Omental fat pad (tissue), 4 donors: ENCODE results near the gene SELENOS. TPM values are rescaled to one million over a fixed set of nuclear protein-coding genes. Genes with fewer than 3 reads are reported as not detected.

Source experiments
- ATAC-seq: fragments of 150-250 bp; one replicate; pipeline ENCODE4 v1.9.1; 2016; ENCODE audit warnings: mild to moderate bottlenecking, moderate library complexity; ENCODE audit not compliant: low FRiP score
- DNase-seq: peaks from one replicate; pipeline ENCODE4 v3.0.0-alpha.2; 2019; ENCODE audit warnings: low spot score
- total RNA-seq, 4 donors: library from RNA; depleted of rRNA; stranded (reverse); fragments of >200 nt; gene quantifications; one replicate each; pipeline ENCODE4 v1.1.0, GENCODE V29; 2016
- TF ChIP-seq, protein P1 (sequence below), 3 donors: fragments of 450-650 bp; IDR thresholded peaks; one replicate each; pipeline ENCODE4 v1.5.1; 2016 to 2017; ENCODE audit warnings: antibody characterized with exemption in 3 of 3, mild to moderate bottlenecking in 3 of 3, moderate library complexity in 2 of 3

Gene SELENOS
- total RNA-seq, 4 donors from 2014 or later: 61.0 to 99.4 (median 92.3) TPM

- TF ChIP-seq, protein P1, sequence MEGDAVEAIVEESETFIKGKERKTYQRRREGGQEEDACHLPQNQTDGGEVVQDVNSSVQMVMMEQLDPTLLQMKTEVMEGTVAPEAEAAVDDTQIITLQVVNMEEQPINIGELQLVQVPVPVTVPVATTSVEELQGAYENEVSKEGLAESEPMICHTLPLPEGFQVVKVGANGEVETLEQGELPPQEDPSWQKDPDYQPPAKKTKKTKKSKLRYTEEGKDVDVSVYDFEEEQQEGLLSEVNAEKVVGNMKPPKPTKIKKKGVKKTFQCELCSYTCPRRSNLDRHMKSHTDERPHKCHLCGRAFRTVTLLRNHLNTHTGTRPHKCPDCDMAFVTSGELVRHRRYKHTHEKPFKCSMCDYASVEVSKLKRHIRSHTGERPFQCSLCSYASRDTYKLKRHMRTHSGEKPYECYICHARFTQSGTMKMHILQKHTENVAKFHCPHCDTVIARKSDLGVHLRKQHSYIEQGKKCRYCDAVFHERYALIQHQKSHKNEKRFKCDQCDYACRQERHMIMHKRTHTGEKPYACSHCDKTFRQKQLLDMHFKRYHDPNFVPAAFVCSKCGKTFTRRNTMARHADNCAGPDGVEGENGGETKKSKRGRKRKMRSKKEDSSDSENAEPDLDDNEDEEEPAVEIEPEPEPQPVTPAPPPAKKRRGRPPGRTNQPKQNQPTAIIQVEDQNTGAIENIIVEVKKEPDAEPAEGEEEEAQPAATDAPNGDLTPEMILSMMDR (IDR thresholded peaks at IDR 0.05): no peak
- DNase-seq: no peak
- ATAC-seq: no peak
Measured at GRCh38 chr15:101254157-101255050, 22.9 kb downstream of the SELENOS start.

GRCh38 chr15:101252836-101253235 lies 24.4 kb downstream of the SELENOS start:
- ATAC-seq (no peak), DNase-seq (no peak)
- TF ChIP-seq, protein P1 (IDR thresholded peaks at IDR 0.05): no peak

GRCh38 chr15:101251830-101252820 lies 25.2 kb downstream of the SELENOS start, which contains the start of gene CHSY1:
TSS of gene CHSY1 (minus strand) at chr15:101252048. CDS start at chr15:101251456, 592 bp downstream.
- peak; percentile 80 for DNase-seq
- ATAC-seq: peak; percentile 88
- TF ChIP-seq, protein P1 (IDR thresholded peaks at IDR 0.05): no peak

DNA sequence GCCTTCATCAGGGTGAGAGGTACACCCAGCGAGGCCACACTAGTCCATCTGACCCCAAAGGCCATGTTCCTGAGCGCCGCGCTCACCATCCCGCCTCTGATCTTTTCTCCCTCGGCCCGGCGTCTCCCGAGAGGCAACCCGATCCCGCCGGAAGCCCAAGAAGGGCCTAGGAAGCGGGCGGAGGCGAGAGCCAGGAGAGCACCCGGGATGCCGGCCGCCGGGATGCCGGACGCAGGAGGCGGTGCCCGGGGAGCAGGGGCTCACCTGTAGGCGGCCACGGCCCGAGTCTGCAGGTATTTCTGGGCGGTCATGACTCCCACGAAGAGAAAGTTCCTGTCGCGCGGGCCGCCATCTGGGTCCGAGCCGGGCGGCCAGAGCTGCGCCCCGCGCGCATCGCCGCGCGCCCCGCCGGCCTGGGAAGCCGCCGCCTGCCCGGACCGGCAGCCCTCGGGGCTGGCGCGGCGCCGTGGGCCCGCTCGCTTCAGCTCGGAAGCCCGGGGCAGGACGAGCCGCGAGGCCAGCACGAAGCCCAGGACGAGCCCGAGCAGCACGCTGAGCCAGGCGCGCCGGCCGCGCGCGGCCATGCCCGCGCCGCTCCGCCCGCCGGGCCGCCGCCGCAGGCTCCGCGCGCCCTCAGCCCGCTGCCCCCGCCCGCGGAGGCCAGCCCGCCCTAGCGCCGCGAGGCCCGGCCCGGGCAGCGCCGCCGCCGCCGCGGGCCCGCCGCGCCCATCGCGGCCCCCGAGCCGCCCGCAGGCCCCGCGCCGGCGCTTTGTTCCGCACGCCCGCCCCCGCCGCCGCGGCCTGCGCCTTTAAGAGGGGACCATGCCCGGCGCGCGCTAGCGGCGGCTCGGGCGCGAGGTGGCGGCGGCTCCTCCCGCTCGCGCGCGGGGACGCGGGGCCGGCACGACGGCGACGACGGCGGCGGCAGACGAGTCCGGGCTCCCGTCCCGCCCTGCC lies 26.1 kb downstream of the SELENOS start:
- TF ChIP-seq, protein P1 (IDR thresholded peaks at IDR 0.05): no peak
- ATAC-seq (peak; percentile 63), DNase-seq (no peak)

- ATAC-seq: no peak
- TF ChIP-seq, protein P1 (IDR thresholded peaks at IDR 0.05): no peak
- DNase-seq: no peak
Measured at GRCh38 chr15:101250341-101250831, 26.9 kb downstream of the SELENOS start.

- TF ChIP-seq, protein P1 (IDR thresholded peaks at IDR 0.05): no peak
- DNase-seq: no peak
- ATAC-seq: no peak
Measured at GRCh38 chr15:101248274-101248673, 29.0 kb downstream of the SELENOS start.
